IMR-90 (cell line): ENCODE results near the gene USP40. TPM values are rescaled to one million over a fixed set of nuclear protein-coding genes. Genes with fewer than 3 reads are reported as not detected.

Experiments used
- ATAC-seq: fragments of 200-7000 bp; cut with Tn5 transposase; 2 replicates; pipeline ENCODE4 v1.9.1; 2020; ENCODE audit warnings: low read depth, mild to moderate bottlenecking, moderate library complexity
- BruUV-seq: library from RNA; stranded (reverse); fragments of 400-500 nt; replicated peaks from 2 replicates; lab custom pipeline; 2021; lab: Mats Ljungman, UMichigan
- CTCF ChIA-PET: fragments of 300-600 bp; formaldehyde crosslinking; extraction: SDS; loops from one replicate; lab custom pipeline; 2021; ENCODE audit warnings: antibody characterized with exemption; lab: Yijun Ruan, JAX
- POLR2A ChIA-PET: fragments of 300-600 bp; sonication (Branson Sonifier 250); formaldehyde crosslinking; loops from one replicate; lab custom pipeline; 2022; ENCODE audit warnings: antibody characterized with exemption; ENCODE audit not compliant: unreplicated experiment; lab: Charles Lee
- DNase-seq: peaks from one replicate; pipeline ENCODE4 v3.0.0; 2013
- H2AFZ ChIP-seq: replicated peaks from 2 replicates; pipeline ENCODE3; 2013; ENCODE audit warnings: low read length, mild to moderate bottlenecking; ENCODE audit not compliant: poor library complexity
- H2AK5ac ChIP-seq: 2 replicates; pipeline ENCODE4 v1.6.1; 2013; ENCODE audit warnings: low read depth, low read length, inconsistent platforms
- H2AK9ac ChIP-seq: replicated peaks from 2 replicates; pipeline ENCODE3; 2013; ENCODE audit warnings: mild to moderate bottlenecking, low read depth, low read length, moderate library complexity; ENCODE audit not compliant: poor library complexity
- H2BK120ac ChIP-seq: 2 replicates; pipeline ENCODE4 v1.6.1; 2013; ENCODE audit warnings: low read depth, low read length, inconsistent platforms
- H2BK15ac ChIP-seq: 3 replicates; pipeline ENCODE4 v1.6.1; 2013; ENCODE audit warnings: low read depth, low read length, inconsistent platforms
- H2BK20ac ChIP-seq: 2 replicates; pipeline ENCODE4 v1.6.1; 2013; ENCODE audit warnings: low read depth, mild to moderate bottlenecking, inconsistent platforms, low read length, moderate library complexity
- H2BK5ac ChIP-seq: 2 replicates; pipeline ENCODE4 v1.6.1; 2013; ENCODE audit warnings: mild to moderate bottlenecking, low read depth, low read length, inconsistent platforms; ENCODE audit not compliant: poor library complexity, severe bottlenecking
- H3K14ac ChIP-seq: replicated peaks from 2 replicates; pipeline ENCODE4 v1.6.1; 2013; ENCODE audit warnings: low read depth, low read length, inconsistent platforms
- H3K18ac ChIP-seq: 2 replicates; pipeline ENCODE4 v1.6.1; 2013; ENCODE audit warnings: low read depth, low read length, control low read depth
- H3K23ac ChIP-seq: 2 replicates; pipeline ENCODE4 v1.6.1; 2013; ENCODE audit warnings: low read depth, low read length, inconsistent platforms
- H3K27ac ChIP-seq: 2 replicates; pipeline ENCODE4 v1.5.1; 2013; ENCODE audit warnings: mild to moderate bottlenecking, control low read depth, low read length; ENCODE audit not compliant: insufficient read depth
- H3K27me3 ChIP-seq: 2 replicates; pipeline ENCODE4 v1.6.1; 2013; ENCODE audit warnings: low read length; ENCODE audit not compliant: control insufficient read depth, insufficient read depth
- H3K36me3 ChIP-seq: 2 replicates; pipeline ENCODE4 v1.6.1; 2013; ENCODE audit warnings: low read length, mixed read lengths; ENCODE audit not compliant: control insufficient read depth, insufficient read depth
- H3K4ac ChIP-seq: 2 replicates; pipeline ENCODE4 v1.6.1; 2013; ENCODE audit warnings: low read depth, low read length, inconsistent platforms
- H3K4me1 ChIP-seq: 2 replicates; pipeline ENCODE4 v1.6.1; 2013; ENCODE audit warnings: low read length, mixed read lengths; ENCODE audit not compliant: control insufficient read depth, insufficient read depth
- H3K4me2 ChIP-seq: 2 replicates; pipeline ENCODE4 v1.6.1; 2013; ENCODE audit warnings: low read depth, mild to moderate bottlenecking, control low read depth, low read length, moderate library complexity
- H3K4me3 ChIP-seq: 2 replicates; pipeline ENCODE4 v1.5.1; 2013; ENCODE audit warnings: low read depth, mild to moderate bottlenecking, control low read depth, low read length, moderate library complexity; ENCODE audit not compliant: insufficient read depth
- H3K56ac ChIP-seq: 2 replicates; pipeline ENCODE4 v1.6.1; 2013; ENCODE audit warnings: low read length, inconsistent platforms; ENCODE audit not compliant: insufficient read depth; ENCODE audit errors: extremely low read depth
- H3K79me1 ChIP-seq, 2 experiments: 2 replicates each; pipeline ENCODE4 v1.6.1; 2013; ENCODE audit warnings: low read length in 2 of 2, inconsistent platforms in 1 of 2, low read depth in 1 of 2
- H3K9ac ChIP-seq: 2 replicates; pipeline ENCODE4 v1.6.1; 2013; ENCODE audit warnings: low read depth, low read length, control low read depth
- H3K9me1 ChIP-seq: 2 replicates; pipeline ENCODE4 v1.6.1; 2013; ENCODE audit warnings: low read length, inconsistent platforms; ENCODE audit not compliant: insufficient read depth
- H3K9me3 ChIP-seq: 2 replicates; pipeline ENCODE4 v1.6.1; 2013; ENCODE audit warnings: low read length; ENCODE audit not compliant: control insufficient read depth, insufficient read depth
- H4K20me1 ChIP-seq: 2 replicates; pipeline ENCODE4 v1.6.1; 2013; ENCODE audit warnings: low read length, inconsistent platforms; ENCODE audit not compliant: insufficient read depth
- H4K5ac ChIP-seq: 2 replicates; pipeline ENCODE4 v1.6.1; 2013; ENCODE audit warnings: mild to moderate bottlenecking, low read depth, low read length, control low read depth
- H4K8ac ChIP-seq, 2 experiments: 2 replicates each; pipeline ENCODE4 v1.6.1; 2013; ENCODE audit warnings: low read depth in 2 of 2, low read length in 2 of 2, control low read depth in 1 of 2, inconsistent platforms in 1 of 2
- H4K91ac ChIP-seq: 2 replicates; pipeline ENCODE4 v1.6.1; 2013; ENCODE audit warnings: low read depth, low read length, inconsistent platforms; ENCODE audit not compliant: insufficient read depth
- CEBPB ChIP-seq: IDR thresholded peaks from 2 replicates; pipeline ENCODE4 v1.6.1; 2012; ENCODE audit warnings: low read depth, low read length, improper control_type of control experiment
- RAD21 ChIP-seq: IDR thresholded peaks from 2 replicates; pipeline ENCODE4 v1.6.1; 2012; ENCODE audit warnings: low read length, improper control_type of control experiment
- WGBS, 2 experiments: methylation state at CpG; one replicate each; pipeline versions ENCODE4 v1.1.5 to v1.1.7; 2013; ENCODE audit warnings: missing lambda C conversion rate in 2 of 2; ENCODE audit not compliant: insufficient read length in 1 of 2; ENCODE audit errors: extremely low coverage in 2 of 2; 5-methylcytosine and 5-hydroxymethylcytosine counted together
- dilution Hi-C: fragments of 300-500 bp; cut with HindIII; formaldehyde crosslinking; loops from one replicate; pipeline ENCODE4 v1.14.3; 2018; ENCODE audit warnings: low sequenced_read_pairs; ENCODE audit not compliant: unreplicated experiment
- in situ Hi-C: fragments of 300-500 bp; cut with MboI; formaldehyde crosslinking; loops from 3 replicates; pipeline ENCODE4 v1.14.3; 2019; ENCODE audit warnings: low sequenced_read_pairs, inconsistent platforms, mixed read lengths
- intact Hi-C: fragments of 100-400 bp; cut with micrococcal nuclease; formaldehyde crosslinking; loops from 2 replicates; pipeline ENCODE4 v1.10.0; 2022
- polyA plus RNA-seq, 3 experiments: library from polyadenylated mRNA; depleted of rRNA; stranded (reverse); fragments of >200 nt; gene quantifications; 2 replicates each; pipeline ENCODE4 v1.2.3, GENCODE V29; 2012; ENCODE audit warnings: low replicate concordance in 1 of 3
- total RNA-seq: library from RNA; depleted of rRNA; stranded (reverse); fragments of >200 nt; gene quantifications from 2 replicates; pipeline ENCODE4 v1.2.3, GENCODE V29; 2012
- TF ChIP-seq, protein P1 (sequence below): conservative IDR thresholded peaks from 2 replicates; pipeline ENCODE4 v1.5.1; 2012; ENCODE audit warnings: mild to moderate bottlenecking, low read depth, low read length, improper control_type of control experiment

The USP40 gene
- total and polyA plus RNA-seq, 2 of the 4 experiments (the other 2 are of a cell fraction): 30.1 to 30.8 TPM

DNA sequence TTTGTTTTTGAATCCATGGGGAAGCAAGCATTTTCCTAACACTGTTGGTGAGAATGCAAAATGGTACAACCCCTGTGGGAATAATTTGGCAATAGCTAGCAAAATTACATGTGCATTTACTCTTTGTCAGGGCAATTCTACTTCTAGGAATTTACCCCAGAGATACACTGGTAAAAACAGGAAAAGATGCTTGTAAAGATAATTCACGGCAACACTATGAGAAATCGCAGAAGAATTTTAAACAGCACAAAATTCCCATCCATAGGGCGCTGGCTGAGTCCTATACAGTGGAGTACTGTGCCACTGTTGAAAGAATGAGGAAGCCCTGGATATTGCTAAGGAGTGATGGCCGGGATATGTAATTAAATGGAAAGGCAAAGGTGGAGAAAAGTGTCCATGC lies 136.5 kb downstream of the USP40 start:
- no peak overlapping the region for H3K4me3 ChIP-seq
- BruUV-seq: no TSS peak
- H3K9me3 ChIP-seq: peaks cover 9% of the 10 kb centered on the region
- H4K91ac ChIP-seq: no peak overlapping the region
- peak overlapping the region; percentile 40 for H3K4ac ChIP-seq
- H4K5ac ChIP-seq: peak overlapping the region; percentile 30; the same call in 1 of the 2 replicates
- no peak overlapping the region for H2BK15ac ChIP-seq
- H3K4me1 ChIP-seq: peaks cover 13% of the 10 kb centered on the region
- peak overlapping the region; percentile 40; the same call in 1 of the 2 replicates for H3K18ac ChIP-seq
- peaks cover 16 to 33% of the 10 kb centered on the region in 2 experiments for H3K79me1 ChIP-seq
- peaks cover 9% of the 10 kb centered on the region for H3K9me1 ChIP-seq
- peak overlapping the region in 1 of 2 experiments; percentile 59; a peak in 2 of 4 replicates for H4K8ac ChIP-seq
- H3K9ac ChIP-seq: no peak overlapping the region
- H2BK20ac ChIP-seq: peak overlapping the region; percentile 92
- peak overlapping the region; percentile 75 for H2BK5ac ChIP-seq
- dilution Hi-C loops (no loop called here), intact Hi-C loops (no loop called here), in situ Hi-C loops (no loop called here)
- no peak overlapping the region for H2AFZ ChIP-seq
- peak overlapping the region; percentile 52; the same call in 1 of the 2 replicates for H3K23ac ChIP-seq
- peak overlapping the region; percentile 74; the same call in 1 of the 2 replicates for H3K4me2 ChIP-seq
- H2AK9ac ChIP-seq: no peak overlapping the region
- H3K27ac ChIP-seq: no peak overlapping the region
- H4K20me1 ChIP-seq: no peaks in the 10 kb centered on the region
- no peak overlapping the region for H3K56ac ChIP-seq
- peaks cover 3% of the 10 kb centered on the region; the same call in 1 of the 2 replicates for H3K36me3 ChIP-seq
- POLR2A ChIA-PET: interaction anchor here (0.6 kb wide), 1 partner anchor 9 kb away, joined by 4 read pairs; no protein-coding TSS in a partner anchor
- no CpG with 5 or more reads among the region's 4 CpGs for WGBS, 2 experiments
- CTCF ChIA-PET: interaction anchor here (1.7 kb wide), 1 partner anchor 13 kb away, joined by 9 read pairs; no protein-coding TSS in a partner anchor
- peak; percentile 63 for ATAC-seq
- H3K27me3 ChIP-seq: no peaks in the 10 kb centered on the region
- peak; percentile 54 for DNase-seq
- peak overlapping the region; percentile 57 for H2BK120ac ChIP-seq
- no peak overlapping the region for H3K14ac ChIP-seq
- H2AK5ac ChIP-seq: no peak overlapping the region
- TF ChIP-seq, protein P1, sequence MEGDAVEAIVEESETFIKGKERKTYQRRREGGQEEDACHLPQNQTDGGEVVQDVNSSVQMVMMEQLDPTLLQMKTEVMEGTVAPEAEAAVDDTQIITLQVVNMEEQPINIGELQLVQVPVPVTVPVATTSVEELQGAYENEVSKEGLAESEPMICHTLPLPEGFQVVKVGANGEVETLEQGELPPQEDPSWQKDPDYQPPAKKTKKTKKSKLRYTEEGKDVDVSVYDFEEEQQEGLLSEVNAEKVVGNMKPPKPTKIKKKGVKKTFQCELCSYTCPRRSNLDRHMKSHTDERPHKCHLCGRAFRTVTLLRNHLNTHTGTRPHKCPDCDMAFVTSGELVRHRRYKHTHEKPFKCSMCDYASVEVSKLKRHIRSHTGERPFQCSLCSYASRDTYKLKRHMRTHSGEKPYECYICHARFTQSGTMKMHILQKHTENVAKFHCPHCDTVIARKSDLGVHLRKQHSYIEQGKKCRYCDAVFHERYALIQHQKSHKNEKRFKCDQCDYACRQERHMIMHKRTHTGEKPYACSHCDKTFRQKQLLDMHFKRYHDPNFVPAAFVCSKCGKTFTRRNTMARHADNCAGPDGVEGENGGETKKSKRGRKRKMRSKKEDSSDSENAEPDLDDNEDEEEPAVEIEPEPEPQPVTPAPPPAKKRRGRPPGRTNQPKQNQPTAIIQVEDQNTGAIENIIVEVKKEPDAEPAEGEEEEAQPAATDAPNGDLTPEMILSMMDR: no peak
- peak; percentile 11; the same call in 1 of the 2 replicates for TF ChIP-seq CEBPB
- TF ChIP-seq RAD21: no peak
